HG03469 (cell line): Measurements from ENCODE around the gene ULK4.
"Not testable (repeated sequence)": the region's sequence is repeated elsewhere in the genome, so short reads cannot be mapped to it uniquely, and the experiment has no call there.

ENCODE experiments used
- ATAC-seq: cut with Tn5 transposase; IDR thresholded peaks from one replicate; pipeline ENCODE4 v1.9.1; 2021; ENCODE audit warnings: mild to moderate bottlenecking, moderate library complexity, moderate number of reproducible peaks; ENCODE audit not compliant: unreplicated experiment

The ULK4 gene

DNA sequence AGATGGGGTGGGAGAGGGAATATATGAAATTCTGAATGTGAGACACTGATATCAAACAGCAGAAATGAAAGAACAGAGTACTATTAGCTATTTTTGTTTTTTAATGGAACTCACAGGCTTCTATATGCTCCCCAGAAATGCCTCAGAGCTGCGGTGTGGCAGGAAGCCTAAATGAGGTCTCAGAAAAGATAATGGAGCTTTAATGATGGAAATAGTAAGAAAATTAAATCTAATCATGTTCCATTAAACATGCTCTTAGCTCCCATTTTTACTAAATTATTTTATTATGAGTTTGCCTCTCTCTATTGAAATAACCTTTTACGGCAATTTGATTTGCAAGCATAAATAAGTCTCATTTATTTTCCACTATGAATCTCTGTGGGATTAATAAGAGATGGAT is 378.9 kb downstream of the ULK4 start:
- no peak for ATAC-seq

DNA sequence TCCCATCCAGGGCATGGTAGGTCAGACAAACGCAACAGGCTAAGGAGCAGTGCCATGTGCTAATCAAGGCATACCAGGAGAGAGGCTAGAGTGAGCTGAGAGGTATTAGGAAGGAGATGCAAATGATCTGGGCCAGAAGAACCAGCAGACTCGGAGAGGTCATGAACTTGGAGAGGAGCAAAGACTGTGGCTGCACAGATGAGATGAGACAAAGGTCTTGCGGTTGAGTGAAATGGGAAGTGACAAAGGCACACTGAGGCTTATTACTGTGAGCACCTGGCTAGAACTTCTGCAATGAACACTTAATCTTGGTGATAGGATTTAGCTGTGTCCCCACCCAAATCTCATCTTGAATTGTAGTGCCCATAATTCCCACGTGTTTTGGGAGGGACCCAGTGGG is 380.2 kb downstream of the ULK4 start:
- ATAC-seq: peak; percentile 98

GRCh38 chr3:41580274-41580959 is 381.5 kb downstream of the ULK4 start:
- no peak for ATAC-seq

GRCh38 chr3:41579861-41580260 is 382.0 kb downstream of the ULK4 start:
- no peak for ATAC-seq

GRCh38 chr3:41578798-41579197 is 383.1 kb downstream of the ULK4 start:
- no peak for ATAC-seq

DNA sequence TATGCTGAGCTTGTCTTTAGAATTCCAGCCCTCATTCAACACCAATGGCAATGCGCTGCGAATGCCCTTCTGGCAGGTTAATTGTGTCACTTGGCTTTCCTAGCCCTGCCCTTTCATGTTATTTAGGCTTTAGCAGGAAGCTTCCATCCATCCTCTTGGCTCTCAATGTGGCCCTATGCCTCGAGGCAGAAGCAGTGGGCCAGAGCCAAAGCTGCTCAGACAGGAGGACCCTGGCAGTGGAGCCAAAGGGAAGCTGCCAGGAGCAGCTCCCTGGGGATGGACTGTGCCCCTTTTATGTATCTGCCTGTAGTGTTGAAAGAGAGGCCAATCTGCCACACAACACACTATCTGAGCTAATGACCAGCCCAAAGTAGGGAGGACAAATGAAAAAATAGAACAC is 386.2 kb downstream of the ULK4 start:
- ATAC-seq: no peak

GRCh38 chr3:41574900-41575299 is 387.0 kb downstream of the ULK4 start:
- no peak for ATAC-seq

DNA sequence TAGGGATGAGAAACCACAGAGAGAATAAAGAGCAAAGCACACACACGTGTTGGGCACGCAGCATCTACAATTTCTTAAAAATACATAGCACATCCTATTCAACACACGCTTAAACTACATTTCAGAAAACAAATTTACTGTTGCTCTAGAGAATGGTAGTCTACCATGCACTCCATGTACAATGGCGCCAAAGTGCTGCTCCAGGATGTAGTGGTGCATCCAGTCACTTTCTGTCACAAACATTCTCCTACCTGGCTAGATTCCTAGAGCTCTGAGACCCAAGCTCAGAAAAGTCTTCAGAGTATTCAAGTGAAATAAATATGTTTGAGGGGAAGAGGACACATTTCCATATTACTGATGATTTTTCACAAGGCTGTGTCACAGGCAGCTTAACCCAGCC is 388.3 kb downstream of the ULK4 start:
- ATAC-seq: no peak

DNA sequence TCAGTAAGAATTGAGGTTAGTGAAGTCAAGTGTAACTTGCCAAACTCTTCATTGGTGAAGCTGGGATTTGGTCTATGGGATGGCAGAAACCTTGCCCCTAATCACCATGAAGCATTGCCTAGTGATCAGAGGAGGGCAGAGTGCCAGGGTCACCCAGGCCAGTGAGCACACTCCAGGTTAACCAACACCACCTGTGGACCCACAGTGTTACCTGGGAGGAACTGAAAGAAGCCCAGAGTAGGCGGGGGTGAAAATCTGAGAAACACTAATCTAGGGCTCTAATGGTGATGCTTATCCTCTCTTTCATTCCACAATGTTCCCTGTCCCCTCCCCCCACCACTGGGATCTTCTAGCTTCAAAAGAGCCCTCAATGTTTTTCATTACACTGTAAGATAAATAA is 389.8 kb downstream of the ULK4 start:
- ATAC-seq: no peak

DNA sequence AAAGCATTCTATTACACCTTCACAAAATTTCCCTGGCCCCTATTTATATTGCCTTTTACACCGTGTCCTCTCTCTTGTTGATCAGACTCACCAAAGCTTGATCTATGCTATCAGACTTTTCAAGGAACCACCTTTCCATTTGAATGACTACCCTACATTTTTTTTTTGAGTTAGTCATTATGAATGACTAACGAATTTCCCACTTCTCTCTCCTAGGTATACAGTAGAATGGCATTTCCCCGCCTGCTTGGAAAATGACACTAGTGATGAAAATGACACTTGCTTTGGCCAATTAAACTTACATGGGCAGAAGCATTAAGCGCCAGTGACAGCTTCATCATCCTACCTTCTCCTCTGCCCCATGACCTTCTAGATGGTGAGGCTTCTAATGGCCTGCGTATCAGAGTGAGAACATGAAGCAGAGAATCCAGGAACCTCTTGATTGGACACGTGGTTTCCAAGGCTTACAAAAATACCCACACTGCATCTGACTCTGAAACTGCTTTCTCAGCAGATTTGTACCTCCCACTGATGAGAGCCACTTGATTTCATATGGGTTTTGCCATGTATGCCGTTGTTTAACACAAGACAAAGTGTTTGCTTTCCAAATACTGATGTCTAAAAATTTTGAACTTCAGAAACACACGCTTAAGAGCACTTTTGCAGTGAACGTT is 392.1 kb downstream of the ULK4 start:
- ATAC-seq: no peak

- ATAC-seq: no peak
Observed at GRCh38 chr3:41565948-41566514, 395.9 kb downstream of the ULK4 start.

- ATAC-seq: no peak
Observed at GRCh38 chr3:41565003-41565402, 396.9 kb downstream of the ULK4 start.

DNA sequence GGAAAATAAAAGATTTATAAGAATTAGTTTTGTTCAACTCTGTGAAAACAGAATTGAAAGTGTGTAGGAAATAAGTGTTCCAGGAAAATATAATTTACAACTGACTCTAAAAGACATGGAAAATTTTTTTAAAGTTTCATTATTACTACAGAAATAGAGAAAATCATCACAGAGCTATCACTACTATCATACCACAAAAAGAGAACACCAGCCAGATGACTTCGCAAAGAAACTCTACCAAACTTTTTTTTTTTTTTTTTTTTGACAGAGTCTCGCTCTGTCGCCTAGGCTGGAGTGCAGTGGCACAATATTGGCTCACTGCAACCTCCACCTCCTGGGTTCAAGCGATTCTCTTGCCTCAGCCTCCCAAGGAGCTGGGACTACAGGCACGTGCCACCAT is 405.7 kb downstream of the ULK4 start:
- ATAC-seq: not testable (repeated sequence)

- no peak for ATAC-seq
Observed at GRCh38 chr3:41532976-41533375, 428.9 kb downstream of the ULK4 start.

- ATAC-seq: no peak
Observed at GRCh38 chr3:41526995-41527573, 434.8 kb downstream of the ULK4 start.

DNA sequence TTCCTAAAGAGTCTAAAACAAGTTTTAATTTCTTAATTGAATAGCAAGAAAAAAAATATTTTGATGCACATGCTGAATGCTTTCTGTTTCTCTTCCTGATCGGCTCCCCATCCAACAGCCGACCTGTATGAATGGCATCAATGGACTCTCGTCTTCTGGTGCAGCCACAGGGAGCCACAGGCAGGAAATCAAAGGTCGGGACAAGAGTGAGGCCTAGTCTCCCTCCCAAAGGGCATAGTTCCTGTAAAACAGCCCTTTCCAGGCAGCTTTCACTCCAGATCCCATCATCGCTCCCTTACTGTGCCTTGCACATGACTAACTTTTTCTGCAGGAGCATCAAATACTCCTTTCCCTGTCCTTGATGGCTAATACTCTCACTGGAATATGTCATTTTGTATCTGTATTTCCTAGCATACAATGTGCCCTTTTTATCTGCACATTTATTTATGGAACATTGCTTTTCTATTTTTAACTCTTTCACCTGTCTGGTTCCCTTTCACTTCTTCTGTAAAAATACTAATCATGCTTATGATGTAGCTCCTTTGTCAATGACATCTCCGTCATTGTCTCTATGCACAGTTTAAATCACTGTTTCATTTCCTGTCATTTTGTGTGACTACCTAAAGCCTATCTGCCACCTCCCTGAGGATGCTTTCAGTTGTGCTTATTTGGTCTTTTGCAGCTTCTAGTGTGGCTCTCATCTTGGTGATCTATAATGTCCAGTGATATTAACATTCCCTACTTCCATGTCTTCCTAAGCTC is 436.4 kb downstream of the ULK4 start:
- no peak for ATAC-seq

GRCh38 chr3:41523897-41524296 is 438.0 kb downstream of the ULK4 start:
- ATAC-seq: no peak

- ATAC-seq: peak; percentile 50
Observed at GRCh38 chr3:41522612-41523011, 439.3 kb downstream of the ULK4 start.

GRCh38 chr3:41521010-41521655 is 440.8 kb downstream of the ULK4 start:
- ATAC-seq: no peak

DNA sequence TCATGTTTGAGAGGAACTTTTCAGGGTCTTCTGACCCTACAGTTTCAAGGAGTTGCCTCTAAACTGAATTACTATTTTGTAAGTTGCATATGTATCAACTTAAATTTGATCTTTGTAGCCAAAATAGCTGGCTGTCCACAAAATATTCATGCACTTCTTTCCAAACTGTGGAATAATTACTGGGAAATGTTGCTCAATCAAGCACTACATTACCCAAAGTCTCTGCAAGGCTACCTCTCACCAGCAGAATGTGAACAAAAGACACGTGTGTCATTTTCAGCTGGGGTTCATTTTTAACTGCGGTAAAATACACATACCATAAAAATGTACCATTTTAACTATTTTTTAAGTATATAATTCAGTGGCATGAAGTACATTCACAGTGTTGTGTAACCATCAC is 442.2 kb downstream of the ULK4 start:
- no peak for ATAC-seq

DNA sequence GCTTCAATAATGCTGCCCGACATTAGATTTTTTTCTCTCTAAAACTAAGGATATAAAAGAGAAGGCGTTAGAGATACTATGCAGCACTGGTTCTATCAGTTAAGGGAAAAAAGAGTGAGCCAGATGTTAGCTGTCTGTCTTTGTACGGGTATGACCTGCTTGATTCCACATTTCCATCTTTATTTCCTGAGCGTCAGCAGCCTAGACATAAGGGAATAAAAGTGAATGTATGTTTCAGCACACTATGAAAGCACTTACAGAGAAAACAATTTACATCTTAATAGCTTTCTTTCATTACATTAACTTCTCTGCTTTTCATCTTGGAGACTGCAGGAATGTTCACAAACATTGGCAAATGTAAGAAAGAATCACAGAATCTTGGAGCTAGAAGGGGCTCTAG is 443.3 kb downstream of the ULK4 start:
- ATAC-seq: no peak
